G401 (cell line): ENCODE measurements around the gene PPP1R7. TPM values are rescaled to one million over a fixed set of nuclear protein-coding genes. Genes with fewer than 3 reads are reported as not detected.

ENCODE experiments used
- total RNA-seq: library from RNA; depleted of rRNA; stranded (reverse); fragments of >200 nt; shearing (Covaris generic); gene quantifications from 2 replicates; pipeline ENCODE4 v1.2.3, GENCODE V29; 2014; rRNA removed

The PPP1R7 gene
- total RNA-seq, 1 experiment from 2014 or later = 91.9 TPM

Other genes with a start within 250 kb of the PPP1R7 start
- not detected in 2 replicates for gene CROCC2, start 244.1 kb upstream of the PPP1R7 start, total RNA-seq
- 0.07 and 2.2 TPM in 2 replicates for gene SNED1, start 151.8 kb upstream of the PPP1R7 start, total RNA-seq
- gene MTERF4, start 48.2 kb upstream of the PPP1R7 start, total RNA-seq = 17.5 and 24.9 TPM in 2 replicates
- gene PASK, start 995 bp upstream of the PPP1R7 start, total RNA-seq = 14.7 and 20.7 TPM in 2 replicates
- gene ANO7, start 38.2 kb downstream of the PPP1R7 start, total RNA-seq = 1.1 TPM in 1 of 2 replicates, not detected in the other
- 386 and 442 TPM in 2 replicates for gene HDLBP, start 165.2 kb downstream of the PPP1R7 start, total RNA-seq
- 339 and 438 TPM in 2 replicates for gene SEPTIN2, start 165.5 kb downstream of the PPP1R7 start, total RNA-seq
- gene FARP2, start 205.8 kb downstream of the PPP1R7 start, total RNA-seq = 36.3 and 38.6 TPM in 2 replicates